SK-N-SH (cell line): ENCODE measurements around the gene NIPAL4.

Source experiments
- CTCF ChIP-seq: fragments of 200-600 bp; sonication (generic); IDR thresholded peaks from 2 replicates; pipeline ENCODE4 v1.6.1; 2017; ENCODE audit warnings: antibody characterized with exemption, mild to moderate bottlenecking, moderate library complexity
- NFIC ChIP-seq: IDR thresholded peaks from 2 replicates; pipeline ENCODE4 v1.4.0; 2012; ENCODE audit warnings: borderline replicate concordance
- POLR2AphosphoS5 ChIP-seq: IDR thresholded peaks from 2 replicates; pipeline ENCODE4 v1.6.1; 2012; ENCODE audit warnings: low read depth, low read length
- RAD21 ChIP-seq: IDR thresholded peaks from 2 replicates; pipeline ENCODE4 v1.6.1; 2012; ENCODE audit warnings: mild to moderate bottlenecking, low read length
- REST ChIP-seq: IDR thresholded peaks from 2 replicates; pipeline ENCODE4 v1.6.1; 2012; ENCODE audit warnings: mild to moderate bottlenecking, low read depth, low read length, moderate library complexity
- SIN3A ChIP-seq: IDR thresholded peaks from 2 replicates; pipeline ENCODE4 v1.6.1; 2012; ENCODE audit warnings: low read depth, mild to moderate bottlenecking, low read length, moderate library complexity, borderline replicate concordance
- USF1 ChIP-seq: IDR thresholded peaks from 2 replicates; pipeline ENCODE4 v1.4.0; 2012; ENCODE audit warnings: low read depth, borderline replicate concordance
- USF2 ChIP-seq: fragments of 150-350 bp; IDR thresholded peaks from 2 replicates; pipeline ENCODE4 v1.6.1; 2017; ENCODE audit warnings: antibody characterized with exemption, low read length, low read depth, borderline replicate concordance

GRCh38 chr5:157477814-157478494 lies 17.9 kb downstream of the NIPAL4 start:
- TF ChIP-seq NFIC (no peak), USF2 (no peak), CTCF (no peak), USF1 (no peak), RAD21 (no peak), SIN3A (no peak), POLR2AphosphoS5 (no peak), REST (no peak)
